SU-DHL-6 (cell line): ENCODE results near the gene RHBDL2.

Experiments
- H2AFZ ChIP-seq: fragments of 200-600 bp; sonication (generic); 2 replicates; pipeline ENCODE4 v1.6.1; 2014; ENCODE audit warnings: low read depth, mild to moderate bottlenecking, moderate library complexity, mixed read lengths, antibody characterized with exemption, low read length; ENCODE audit not compliant: severe bottlenecking
- H3F3A ChIP-seq: fragments of 200-600 bp; shearing (Covaris generic); 2 replicates; pipeline ENCODE4 v1.6.0; 2016; ENCODE audit warnings: antibody characterized with exemption, mild to moderate bottlenecking; ENCODE audit not compliant: insufficient read depth
- H3K27ac ChIP-seq: fragments of 200-600 bp; sonication (generic); 2 replicates; pipeline ENCODE4 v1.5.1; 2016; ENCODE audit warnings: low read depth, mild to moderate bottlenecking, low read length, moderate library complexity, mixed read lengths
- H3K27me3 ChIP-seq: fragments of 200-600 bp; sonication (generic), shearing (Covaris generic); 2 replicates; pipeline ENCODE4 v1.6.0; 2014; ENCODE audit warnings: mild to moderate bottlenecking, low read length
- H3K36me3 ChIP-seq: fragments of 200-600 bp; sonication (generic); 2 replicates; pipeline ENCODE4 v1.6.1; 2014; ENCODE audit warnings: mild to moderate bottlenecking, low read length, mixed read lengths
- H3K4me2 ChIP-seq: fragments of 300-600, 200-600 bp; shearing (Covaris generic), sonication (generic); 2 replicates; pipeline ENCODE4 v1.6.0; 2014; ENCODE audit warnings: low read length, low read depth, mild to moderate bottlenecking; ENCODE audit not compliant: poor library complexity, severe bottlenecking
- H3K4me3 ChIP-seq: fragments of 200-600 bp; sonication (generic); 2 replicates; pipeline ENCODE4 v1.5.1; 2014; ENCODE audit warnings: antibody characterized with exemption, low read length, mild to moderate bottlenecking, mixed read lengths; ENCODE audit not compliant: insufficient read depth, poor library complexity, severe bottlenecking
- H3K79me2 ChIP-seq: fragments of 200-600 bp; sonication (generic); 2 replicates; pipeline ENCODE4 v1.6.1; 2014; ENCODE audit warnings: mild to moderate bottlenecking, low read length, moderate library complexity; ENCODE audit not compliant: insufficient read depth
- H3K9ac ChIP-seq: fragments of 200-600 bp; sonication (generic); 2 replicates; pipeline ENCODE4 v1.7.0; 2014; ENCODE audit warnings: mild to moderate bottlenecking, low read length
- H3K9me2 ChIP-seq: fragments of 200-600 bp; sonication (generic); replicated peaks from 2 replicates; pipeline ENCODE4 v1.6.1; 2014; ENCODE audit warnings: low read length; ENCODE audit not compliant: insufficient read depth
- H3K9me3 ChIP-seq: fragments of 200-600 bp; sonication (generic); 2 replicates; pipeline ENCODE4 v1.6.1; 2014; ENCODE audit warnings: low read length, mixed read lengths; ENCODE audit not compliant: insufficient read depth
- H4K20me1 ChIP-seq: fragments of 200-600 bp; sonication (generic); 2 replicates; pipeline ENCODE4 v1.6.1; 2014; ENCODE audit warnings: low read depth, mild to moderate bottlenecking, antibody characterized with exemption, low read length, moderate library complexity, mixed read lengths
- CTCF ChIP-seq: fragments of 200-600 bp; sonication (generic); IDR thresholded peaks from one replicate; pipeline ENCODE4 v1.5.1; 2017; ENCODE audit warnings: antibody characterized with exemption, mild to moderate bottlenecking, low read length, moderate library complexity; ENCODE audit not compliant: insufficient read depth, poor library complexity, severe bottlenecking
- EZH2phosphoT487 ChIP-seq: fragments of 200-600 bp; sonication (generic), shearing (Covaris generic); conservative IDR thresholded peaks from 2 replicates; pipeline ENCODE4 v1.6.1; 2018; ENCODE audit warnings: mild to moderate bottlenecking, antibody characterized with exemption, low read length, moderate library complexity, mixed read lengths

The RHBDL2 gene

DNA sequence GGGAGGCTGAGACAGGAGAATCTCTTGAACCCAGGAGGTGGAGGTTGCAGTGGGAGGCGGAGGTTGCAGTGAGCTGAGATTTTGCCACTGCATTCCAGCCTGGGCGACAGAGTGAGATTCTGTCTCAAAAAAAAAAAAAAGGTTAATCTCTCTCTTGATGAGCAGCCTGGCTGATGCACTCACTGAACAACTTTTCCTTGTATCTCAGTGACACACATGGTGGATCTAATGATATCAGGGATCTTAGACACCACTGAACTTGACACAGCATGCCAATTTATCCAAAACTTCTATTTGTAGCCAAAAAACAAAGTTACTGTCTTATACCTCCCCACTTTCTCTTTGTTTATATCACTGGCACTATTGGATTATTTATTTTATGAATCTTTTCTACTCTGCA, 16.2 kb downstream of the RHBDL2 start:
- TF ChIP-seq CTCF: no peak
- TF ChIP-seq EZH2phosphoT487: no peak
- no peaks in the 10 kb centered on the region for H3K36me3 ChIP-seq
- H2AFZ ChIP-seq: no peak overlapping the region
- H3K9me3 ChIP-seq: no peaks in the 10 kb centered on the region
- no peak overlapping the region for H3K4me2 ChIP-seq
- no peaks in the 10 kb centered on the region for H4K20me1 ChIP-seq
- no peak overlapping the region for H3K27ac ChIP-seq
- no peaks in the 10 kb centered on the region for H3F3A ChIP-seq
- no peaks in the 10 kb centered on the region for H3K79me2 ChIP-seq
- no peaks in the 10 kb centered on the region for H3K27me3 ChIP-seq
- no peak overlapping the region for H3K9ac ChIP-seq
- H3K9me2 ChIP-seq: no peaks in the 10 kb centered on the region
- no peak overlapping the region for H3K4me3 ChIP-seq

GRCh38 chr1:38923607-38924006, 18.0 kb downstream of the RHBDL2 start:
- H3K4me3 ChIP-seq: no peak overlapping the region
- H2AFZ ChIP-seq: no peak overlapping the region
- no peaks in the 10 kb centered on the region for H3K79me2 ChIP-seq
- H3K9me3 ChIP-seq: no peaks in the 10 kb centered on the region
- no peaks in the 10 kb centered on the region for H4K20me1 ChIP-seq
- H3K9me2 ChIP-seq: no peaks in the 10 kb centered on the region
- H3F3A ChIP-seq: no peaks in the 10 kb centered on the region
- H3K27ac ChIP-seq: no peak overlapping the region
- no peak overlapping the region for H3K9ac ChIP-seq
- no peaks in the 10 kb centered on the region for H3K27me3 ChIP-seq
- TF ChIP-seq CTCF: no peak
- no peak for TF ChIP-seq EZH2phosphoT487
- H3K36me3 ChIP-seq: no peaks in the 10 kb centered on the region
- no peak overlapping the region for H3K4me2 ChIP-seq

DNA sequence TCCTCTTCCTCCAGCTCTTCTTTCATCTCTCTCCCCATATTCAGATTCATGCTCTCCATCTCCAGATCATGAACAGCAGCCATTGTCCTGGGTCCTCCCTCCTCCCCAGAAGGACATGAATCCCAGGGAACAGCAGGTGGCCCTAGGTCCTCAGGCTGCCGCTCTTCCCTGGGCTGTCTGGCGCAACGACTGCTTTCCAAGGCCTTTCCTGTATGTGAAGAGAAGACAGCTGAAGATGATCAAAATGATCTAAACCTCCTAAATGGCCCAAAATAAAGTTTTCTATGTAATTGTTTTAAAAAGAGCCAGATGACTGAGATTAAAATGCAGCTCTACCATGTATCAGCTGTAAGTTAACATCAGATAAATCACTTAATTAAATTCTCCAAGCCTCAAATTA, 22.5 kb downstream of the RHBDL2 start:
- H3K9me3 ChIP-seq: no peaks in the 10 kb centered on the region
- no peak overlapping the region for H3K4me3 ChIP-seq
- TF ChIP-seq EZH2phosphoT487 (no peak), CTCF (no peak)
- H3K4me2 ChIP-seq: no peak overlapping the region
- no peaks in the 10 kb centered on the region for H4K20me1 ChIP-seq
- H3K27ac ChIP-seq: no peak overlapping the region
- H3F3A ChIP-seq: no peaks in the 10 kb centered on the region
- H3K36me3 ChIP-seq: no peaks in the 10 kb centered on the region
- H3K9me2 ChIP-seq: no peaks in the 10 kb centered on the region
- no peak overlapping the region for H2AFZ ChIP-seq
- H3K79me2 ChIP-seq: no peaks in the 10 kb centered on the region
- H3K9ac ChIP-seq: no peak overlapping the region
- H3K27me3 ChIP-seq: no peaks in the 10 kb centered on the region

- H3K36me3 ChIP-seq: no peaks in the 10 kb centered on the region
- H4K20me1 ChIP-seq: no peaks in the 10 kb centered on the region
- no peak overlapping the region for H2AFZ ChIP-seq
- H3F3A ChIP-seq: no peaks in the 10 kb centered on the region
- no peaks in the 10 kb centered on the region for H3K9me2 ChIP-seq
- H3K9ac ChIP-seq: no peak overlapping the region
- no peaks in the 10 kb centered on the region for H3K27me3 ChIP-seq
- no peak for TF ChIP-seq CTCF
- no peak for TF ChIP-seq EZH2phosphoT487
- H3K27ac ChIP-seq: no peak overlapping the region
- H3K4me2 ChIP-seq: no peak overlapping the region
- H3K4me3 ChIP-seq: no peak overlapping the region
- H3K9me3 ChIP-seq: no peaks in the 10 kb centered on the region
- no peaks in the 10 kb centered on the region for H3K79me2 ChIP-seq
Observed at GRCh38 chr1:38918568-38918967, 23.1 kb downstream of the RHBDL2 start.
